Nephron (organoid): ENCODE data around the gene GTSE1.

Source experiments
- H3K27ac Mint-ChIP-seq, 3 experiments: 2 replicates each; pipeline ENCODE4 v1.8.0; 2020; ENCODE audit warnings: mixed read lengths in 3 of 3, mild to moderate bottlenecking in 2 of 3, moderate library complexity in 1 of 3
- H3K27me3 Mint-ChIP-seq: 2 replicates; pipeline ENCODE4 v1.8.0; 2021; ENCODE audit warnings: low read depth, mild to moderate bottlenecking, moderate library complexity, mixed read lengths
- H3K36me3 Mint-ChIP-seq: 2 replicates; pipeline ENCODE4 v1.8.0; 2020; ENCODE audit warnings: low read depth, mixed read lengths
- H3K4me1 Mint-ChIP-seq: 2 replicates; pipeline ENCODE4 v1.8.0; 2020; ENCODE audit warnings: mixed read lengths
- H3K4me3 Mint-ChIP-seq, 3 experiments: 2 replicates each; pipeline ENCODE4 v1.8.0; 2020; ENCODE audit warnings: mild to moderate bottlenecking in 3 of 3, mixed read lengths in 3 of 3, moderate library complexity in 2 of 3
- H3K9me3 Mint-ChIP-seq: 2 replicates; pipeline ENCODE4 v1.8.0; 2020; ENCODE audit warnings: mixed read lengths
- TF ChIP-seq, protein P1 (sequence below), 3 experiments: fragments of 200-600 bp; sonication (generic); IDR thresholded peaks; one replicate each; pipeline ENCODE4 v1.5.0; 2021; ENCODE audit warnings: antibody characterized with exemption in 3 of 3; ENCODE audit not compliant: unreplicated experiment in 3 of 3

The GTSE1 gene

DNA sequence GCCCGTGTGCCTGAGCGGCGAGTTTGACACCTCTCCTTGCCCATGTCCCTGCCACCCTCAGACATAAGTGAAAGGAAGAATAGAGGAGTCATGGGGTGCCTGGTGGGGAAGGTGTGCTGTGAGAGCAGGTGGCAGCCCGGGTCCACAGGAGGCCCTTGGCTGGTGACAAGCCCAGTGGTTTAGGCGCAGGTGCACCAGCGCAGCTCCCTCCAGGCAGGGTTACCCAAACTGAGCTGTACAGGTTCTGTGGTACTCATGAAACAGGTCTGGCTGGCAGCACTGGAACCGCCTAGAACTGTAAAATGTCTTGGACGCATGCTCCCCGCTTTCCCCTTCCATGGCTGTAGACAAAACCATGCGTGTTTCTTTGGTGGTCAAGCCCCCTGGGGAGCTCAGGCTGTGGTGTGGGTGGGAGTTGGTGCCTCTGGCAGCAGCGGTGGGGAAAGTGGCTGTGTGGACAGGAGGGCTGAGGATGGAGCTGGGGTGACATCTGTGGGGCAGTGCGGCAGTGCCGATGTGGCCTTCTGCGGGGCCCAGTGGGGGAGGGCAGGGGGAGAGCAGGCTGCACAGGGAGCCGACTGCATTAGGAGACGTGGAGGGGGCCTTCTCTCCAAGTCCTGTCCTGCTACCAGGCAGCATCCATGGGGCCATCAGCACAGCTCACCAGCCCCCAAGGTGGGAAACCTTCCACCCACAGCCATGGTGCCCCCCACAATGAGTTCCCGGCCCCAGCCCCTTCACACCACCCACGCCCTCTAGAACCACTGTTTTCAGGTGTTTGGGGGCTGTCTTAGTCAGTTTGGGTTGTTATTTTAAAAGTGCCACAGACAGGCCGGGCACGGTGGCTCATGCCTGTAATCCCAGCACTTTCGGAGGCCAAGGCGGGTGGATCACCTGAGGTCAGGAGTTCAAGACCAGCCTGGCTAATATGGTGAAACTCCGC, 5.6 kb upstream of the GTSE1 start:
- H3K27ac Mint-ChIP-seq: no peak overlapping the region
- no peaks in the 10 kb centered on the region for H3K9me3 Mint-ChIP-seq
- H3K36me3 Mint-ChIP-seq: peaks cover 28% of the 10 kb centered on the region
- peaks cover 11% of the 10 kb centered on the region for H3K27me3 Mint-ChIP-seq
- H3K4me3 Mint-ChIP-seq: no peak overlapping the region
- peaks cover 4% of the 10 kb centered on the region for H3K4me1 Mint-ChIP-seq
- TF ChIP-seq, protein P1, sequence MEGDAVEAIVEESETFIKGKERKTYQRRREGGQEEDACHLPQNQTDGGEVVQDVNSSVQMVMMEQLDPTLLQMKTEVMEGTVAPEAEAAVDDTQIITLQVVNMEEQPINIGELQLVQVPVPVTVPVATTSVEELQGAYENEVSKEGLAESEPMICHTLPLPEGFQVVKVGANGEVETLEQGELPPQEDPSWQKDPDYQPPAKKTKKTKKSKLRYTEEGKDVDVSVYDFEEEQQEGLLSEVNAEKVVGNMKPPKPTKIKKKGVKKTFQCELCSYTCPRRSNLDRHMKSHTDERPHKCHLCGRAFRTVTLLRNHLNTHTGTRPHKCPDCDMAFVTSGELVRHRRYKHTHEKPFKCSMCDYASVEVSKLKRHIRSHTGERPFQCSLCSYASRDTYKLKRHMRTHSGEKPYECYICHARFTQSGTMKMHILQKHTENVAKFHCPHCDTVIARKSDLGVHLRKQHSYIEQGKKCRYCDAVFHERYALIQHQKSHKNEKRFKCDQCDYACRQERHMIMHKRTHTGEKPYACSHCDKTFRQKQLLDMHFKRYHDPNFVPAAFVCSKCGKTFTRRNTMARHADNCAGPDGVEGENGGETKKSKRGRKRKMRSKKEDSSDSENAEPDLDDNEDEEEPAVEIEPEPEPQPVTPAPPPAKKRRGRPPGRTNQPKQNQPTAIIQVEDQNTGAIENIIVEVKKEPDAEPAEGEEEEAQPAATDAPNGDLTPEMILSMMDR (IDR thresholded peaks at IDR 0.05; ENCODE audit: unreplicated experiment in 3 of 3): no peak

DNA sequence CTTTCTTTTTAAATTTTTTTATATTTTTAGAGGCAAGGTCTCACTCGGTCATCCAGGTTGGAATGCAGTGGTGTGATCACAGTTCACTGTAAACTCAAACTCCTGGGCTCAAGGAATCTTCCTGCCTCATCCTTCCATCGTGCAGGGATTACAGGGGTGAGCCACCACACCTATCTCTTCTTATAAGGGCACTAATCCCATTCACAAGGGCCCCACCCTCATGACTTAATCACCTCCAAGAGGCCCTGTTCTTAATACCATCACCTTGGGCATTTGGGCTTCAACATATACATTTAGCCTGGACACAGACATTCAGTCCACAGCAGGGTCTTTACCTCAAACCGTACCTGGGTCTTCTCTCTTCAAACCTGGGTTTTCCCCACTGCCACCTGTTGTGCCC, 4.5 kb upstream of the GTSE1 start:
- peaks cover 25% of the 10 kb centered on the region for H3K36me3 Mint-ChIP-seq
- H3K27ac Mint-ChIP-seq: no peak overlapping the region
- no peak overlapping the region for H3K4me3 Mint-ChIP-seq
- peaks cover 10% of the 10 kb centered on the region for H3K4me1 Mint-ChIP-seq
- TF ChIP-seq, protein P1 (IDR thresholded peaks at IDR 0.05; ENCODE audit: unreplicated experiment in 3 of 3): no peak
- H3K27me3 Mint-ChIP-seq: peaks cover 11% of the 10 kb centered on the region
- H3K9me3 Mint-ChIP-seq: no peaks in the 10 kb centered on the region

DNA sequence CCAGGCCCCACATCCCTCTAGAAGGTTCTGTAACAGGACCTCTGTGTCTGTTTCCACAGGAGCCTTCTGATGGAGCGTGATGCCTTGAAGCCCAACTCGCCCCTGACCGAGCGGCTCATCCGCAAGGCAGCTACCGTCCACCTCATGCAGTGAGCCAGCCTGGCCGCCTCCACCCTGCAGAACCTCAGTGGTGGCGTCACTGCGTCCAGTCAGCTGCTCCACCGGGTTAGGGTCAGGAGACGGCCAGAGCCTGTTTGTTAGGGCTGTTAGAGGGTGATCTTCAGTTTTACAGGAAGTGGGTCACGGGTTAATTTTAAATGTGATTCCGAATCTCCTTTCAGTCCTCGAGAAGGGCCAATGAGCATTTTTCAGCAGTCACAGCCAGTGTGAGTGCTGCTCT, 3.9 kb upstream of the GTSE1 start:
- Mint-ChIP-seq H3K27ac (peak overlapping the region in 1 of 3 experiments; percentile 35), H3K4me1 (peaks cover 15% of the 10 kb centered on the region), H3K36me3 (peaks cover 19% of the 10 kb centered on the region), H3K4me3 (no peak overlapping the region), H3K27me3 (peaks cover 11% of the 10 kb centered on the region), H3K9me3 (no peaks in the 10 kb centered on the region)
- TF ChIP-seq, protein P1 (IDR thresholded peaks at IDR 0.05; ENCODE audit: unreplicated experiment in 3 of 3): no peak

DNA sequence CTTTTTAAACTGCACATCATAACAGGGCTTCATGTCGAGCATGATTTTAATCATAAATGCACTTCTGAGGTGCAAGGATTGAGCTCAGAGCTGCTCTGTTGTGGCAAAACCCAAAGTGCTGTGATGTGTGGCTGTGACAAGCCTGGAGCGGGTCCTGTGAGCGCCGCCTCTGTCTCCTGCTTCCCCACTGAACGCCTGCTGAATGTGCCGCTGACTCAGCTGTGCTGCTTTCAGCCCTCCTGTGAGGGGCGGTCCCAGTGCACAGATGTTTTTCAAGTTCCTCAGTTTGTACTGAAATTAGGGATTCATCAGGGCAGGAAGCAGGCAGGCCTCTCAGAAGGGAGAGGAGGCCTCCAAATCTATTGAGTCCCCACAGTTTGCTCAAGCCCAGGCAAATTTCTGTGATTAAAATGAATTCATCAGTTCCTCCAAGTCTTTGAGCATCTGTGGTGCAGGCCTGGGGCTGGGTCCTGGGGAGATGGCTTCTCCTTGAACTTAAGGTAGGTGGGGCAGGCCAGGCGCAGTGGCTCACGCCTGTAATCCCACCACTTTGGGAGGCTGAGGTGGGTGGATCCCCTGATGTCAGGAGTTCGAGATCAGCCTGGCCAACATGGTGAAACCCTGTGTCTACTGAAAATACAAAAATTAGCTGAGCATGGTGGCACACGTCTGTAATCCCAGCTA, 3.0 kb upstream of the GTSE1 start:
- peaks cover 11% of the 10 kb centered on the region for H3K27me3 Mint-ChIP-seq
- H3K36me3 Mint-ChIP-seq: peaks cover 21% of the 10 kb centered on the region
- H3K27ac Mint-ChIP-seq: peak overlapping the region in 2 of 3 experiments; percentile 45 to 53
- H3K4me1 Mint-ChIP-seq: peaks cover 19% of the 10 kb centered on the region
- H3K9me3 Mint-ChIP-seq: no peaks in the 10 kb centered on the region
- H3K4me3 Mint-ChIP-seq: peak overlapping the region; percentile 31 to 60 (median 38)
- TF ChIP-seq, protein P1 (IDR thresholded peaks at IDR 0.05; ENCODE audit: unreplicated experiment in 3 of 3): no peak

DNA sequence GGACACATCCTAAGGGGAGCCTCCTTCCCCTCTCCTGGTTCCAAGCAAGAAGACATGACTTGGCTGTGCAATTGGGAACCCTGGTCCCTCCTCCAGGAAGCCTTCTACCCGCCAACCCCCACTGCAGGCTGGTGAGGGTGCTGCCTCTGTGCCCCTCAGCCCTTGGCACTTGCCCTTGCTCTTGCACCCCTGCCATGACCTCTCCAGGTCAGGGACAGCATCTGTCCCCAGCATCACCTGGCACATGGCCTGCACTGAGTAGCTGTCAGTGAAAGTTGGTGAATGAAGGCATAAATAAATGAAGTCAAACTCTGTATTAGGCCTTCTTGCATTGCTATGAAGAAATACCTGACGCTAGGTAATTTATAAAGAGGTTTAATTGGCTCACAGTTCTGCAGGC, 1.9 kb upstream of the GTSE1 start:
- peaks cover 28% of the 10 kb centered on the region for H3K36me3 Mint-ChIP-seq

More for the DNA sequence above, 1.9 kb upstream of the GTSE1 start:
- TF ChIP-seq, protein P1 (IDR thresholded peaks at IDR 0.05; ENCODE audit: unreplicated experiment in 3 of 3): no peak
- H3K27me3 Mint-ChIP-seq: peaks cover 11% of the 10 kb centered on the region
- peaks cover 28% of the 10 kb centered on the region for H3K4me1 Mint-ChIP-seq
- H3K4me3 Mint-ChIP-seq: peak overlapping the region; percentile 74 to 95 (median 79)
- H3K27ac Mint-ChIP-seq: peak overlapping the region in 2 of 3 experiments; percentile 28 to 70
- no peaks in the 10 kb centered on the region for H3K9me3 Mint-ChIP-seq
